ENCODE data around the gene TTC12. TPM values are rescaled to one million over a fixed set of nuclear protein-coding genes. Genes with fewer than 3 reads are reported as not detected.

Gene TTC12
- polyA plus RNA-seq, 1 donor, result 5.9 TPM

GRCh38 chr11:113404859-113405430, 90.6 kb downstream of the TTC12 start:
- DNase-seq (ENCODE audit: low read depth), result no peak

GRCh38 chr11:113405724-113406478, 91.5 kb downstream of the TTC12 start:
- DNase-seq (ENCODE audit: low read depth), result no peak

GRCh38 chr11:113407163-113407562, 92.8 kb downstream of the TTC12 start:
- DNase-seq (ENCODE audit: low read depth), result no peak

- DNase-seq (ENCODE audit: low read depth), result no peak
Observed at GRCh38 chr11:113408206-113408605, 93.8 kb downstream of the TTC12 start.

- no peak for DNase-seq (ENCODE audit: low read depth)
Observed at GRCh38 chr11:113408887-113409286, 94.5 kb downstream of the TTC12 start.

- no peak for DNase-seq (ENCODE audit: low read depth)
Observed at GRCh38 chr11:113409526-113409925, 95.1 kb downstream of the TTC12 start.

GRCh38 chr11:113410414-113411135, 96.2 kb downstream of the TTC12 start:
- no peak for DNase-seq (ENCODE audit: low read depth)

- no peak for DNase-seq (ENCODE audit: low read depth)
Observed at GRCh38 chr11:113411536-113411935, 97.2 kb downstream of the TTC12 start.

GRCh38 chr11:113412675-113413074, 98.3 kb downstream of the TTC12 start:
- DNase-seq (ENCODE audit: low read depth), result no peak

GRCh38 chr11:113415343-113415742, 101.0 kb downstream of the TTC12 start:
- no peak for DNase-seq (ENCODE audit: low read depth)

Other genes with a start within 250 kb of the TTC12 start
- gene ANKK1, start 73.2 kb downstream of the TTC12 start, polyA plus RNA-seq (ENCODE audit: insufficient read length), result 0.16 TPM
- 0.16 TPM for gene DRD2, start 160.8 kb downstream of the TTC12 start, polyA plus RNA-seq (ENCODE audit: insufficient read length)